ENCODE measurements around the gene STK31.
"Not testable (repeated sequence)": the region's sequence is repeated elsewhere in the genome, so short reads cannot be mapped to it uniquely, and the experiment has no call there.

Gene STK31

DNA sequence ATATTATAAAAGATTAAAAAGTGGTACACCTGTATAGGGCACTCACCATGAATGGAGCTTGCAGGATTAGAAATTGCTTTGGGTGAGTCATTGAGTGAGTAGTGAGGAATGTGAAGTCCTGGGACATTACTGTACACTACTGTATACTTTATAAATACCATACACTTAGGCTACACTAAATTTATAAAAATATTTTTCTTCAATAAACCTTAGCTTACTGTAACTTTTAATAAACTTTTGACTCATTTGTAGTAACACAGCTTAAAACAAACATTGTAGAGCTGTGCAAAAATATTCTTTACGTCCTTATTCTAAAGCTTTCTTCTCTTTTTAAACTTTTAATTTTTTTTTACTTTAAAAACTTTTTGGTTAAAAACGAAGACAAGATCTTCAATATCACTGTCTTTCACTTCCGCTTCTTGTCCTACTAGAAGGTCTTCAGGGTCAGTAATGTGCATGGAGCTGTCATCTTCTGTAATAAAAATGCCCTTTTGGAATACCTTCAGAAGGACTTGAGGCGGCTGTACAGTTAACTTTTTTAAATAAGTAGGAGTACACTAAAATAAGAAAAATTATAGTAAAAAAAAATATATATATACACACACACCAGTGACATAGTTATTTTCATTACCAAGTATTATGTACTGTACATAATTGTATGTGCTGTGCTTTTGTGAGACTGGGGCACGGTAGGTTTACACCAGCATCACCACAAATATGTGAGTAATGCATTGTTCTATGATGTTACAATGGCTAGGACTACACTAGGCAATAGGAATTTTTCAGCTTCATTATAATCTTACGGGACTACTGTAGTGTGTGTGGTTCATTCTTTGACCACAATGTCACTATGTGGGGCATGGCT lies 3.5 kb downstream of the STK31 start:
- DNase-seq = no peak

DNA sequence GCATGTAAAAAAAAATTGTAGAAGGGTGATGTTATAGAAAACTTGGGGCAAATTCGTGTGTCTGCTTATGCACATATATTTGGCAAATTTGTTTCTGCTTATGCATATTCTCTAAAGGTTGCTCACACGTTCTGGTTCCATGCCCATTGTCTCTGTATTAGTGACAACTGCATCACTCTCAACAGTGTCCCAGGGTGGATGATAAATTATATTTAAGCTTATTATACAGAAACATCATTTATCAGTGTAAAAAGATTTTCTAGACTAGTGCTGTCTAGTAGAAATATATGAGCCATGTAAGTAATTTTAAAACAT lies 4.1 kb downstream of the STK31 start:
- no peak for DNase-seq

GRCh38 chr7:23714579-23714978 lies 4.6 kb downstream of the STK31 start:
- DNase-seq = no peak

DNA sequence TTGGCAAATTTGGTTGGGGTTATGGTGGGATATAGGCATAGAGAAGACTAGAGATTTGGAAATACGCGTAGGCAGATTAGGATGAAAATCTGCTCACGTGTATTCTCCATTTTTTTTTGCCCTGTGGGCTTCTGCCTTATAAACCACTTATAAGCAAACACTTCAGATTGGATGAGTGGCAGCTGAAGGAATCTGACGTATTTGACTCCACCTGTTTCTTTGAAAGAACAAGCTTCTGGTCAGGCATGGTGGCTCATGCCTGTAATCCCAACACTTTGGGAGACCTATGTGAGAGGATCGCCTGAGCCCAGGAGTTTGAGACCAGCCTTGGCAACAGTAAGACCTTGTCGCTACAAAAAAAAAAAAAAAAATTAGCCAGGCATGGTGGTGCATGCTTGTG lies 5.1 kb downstream of the STK31 start:
- DNase-seq = no peak

DNA sequence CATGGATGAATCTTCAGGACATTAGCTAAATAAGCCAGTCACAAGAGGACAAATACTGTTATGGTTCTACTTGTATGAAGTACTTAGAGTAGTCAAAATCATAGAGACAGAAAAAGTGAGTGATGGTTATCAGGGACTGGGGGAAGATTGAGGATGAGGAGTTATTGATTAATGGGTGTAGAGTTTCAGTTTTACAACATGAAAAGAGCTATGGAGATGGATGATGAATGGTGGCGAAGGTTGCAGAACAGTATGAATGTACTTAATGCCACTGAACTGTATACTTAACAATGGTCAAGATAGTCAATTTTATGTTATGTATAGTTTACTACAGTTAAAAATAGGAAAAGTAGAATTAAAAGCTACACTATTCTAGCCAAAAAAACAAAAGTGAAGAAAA lies 7.8 kb downstream of the STK31 start:
- no peak for DNase-seq

GRCh38 chr7:23721456-23721855 lies 11.4 kb downstream of the STK31 start:
- no peak for DNase-seq

GRCh38 chr7:23722587-23723216 lies 12.7 kb downstream of the STK31 start:
- not testable (repeated sequence) for DNase-seq

- DNase-seq = not testable (repeated sequence)
These were observed 14.1 kb downstream of the STK31 start for GRCh38 chr7:23724113-23724512.

GRCh38 chr7:23742051-23742450 lies 32.0 kb downstream of the STK31 start:
- no peak for DNase-seq

DNA sequence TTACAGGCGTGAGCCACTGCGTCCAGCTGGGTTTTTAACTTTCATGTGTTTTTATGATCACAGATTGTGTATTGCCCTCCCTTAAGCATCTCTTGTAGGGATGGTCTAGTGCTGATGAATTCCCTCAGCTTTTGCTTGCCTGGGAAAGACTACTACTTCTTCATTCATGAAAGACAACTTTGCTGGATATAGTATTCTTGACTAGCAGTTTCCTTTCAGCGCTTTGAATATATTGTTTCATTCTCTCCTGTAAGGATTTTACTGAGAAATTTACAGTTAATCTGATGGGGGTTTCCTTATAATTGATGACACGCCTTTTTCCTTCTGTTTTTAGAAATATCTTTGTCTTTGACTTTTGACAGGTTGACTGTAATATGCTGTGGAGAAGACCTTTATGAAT lies 33.2 kb downstream of the STK31 start:
- no peak for DNase-seq

DNA sequence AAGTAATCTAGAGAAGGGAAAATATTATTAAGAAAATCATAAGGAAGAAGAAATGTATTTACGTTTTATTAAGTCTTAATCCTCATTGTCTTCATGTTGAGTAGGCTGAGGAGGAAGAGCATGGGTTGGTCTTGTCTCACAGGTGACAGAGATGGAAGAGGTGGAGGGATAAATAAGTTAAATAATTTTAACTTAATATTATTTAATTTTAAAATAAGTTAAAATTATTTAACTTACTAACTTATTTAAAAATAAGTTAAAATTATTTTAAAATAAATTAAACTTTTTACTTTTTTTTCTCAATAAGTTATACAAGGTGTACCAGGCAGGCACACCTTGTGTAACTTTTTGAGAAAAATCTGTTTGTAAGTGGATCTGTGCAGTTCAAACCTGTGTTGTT lies 36.6 kb downstream of the STK31 start:
- DNase-seq = no peak

DNA sequence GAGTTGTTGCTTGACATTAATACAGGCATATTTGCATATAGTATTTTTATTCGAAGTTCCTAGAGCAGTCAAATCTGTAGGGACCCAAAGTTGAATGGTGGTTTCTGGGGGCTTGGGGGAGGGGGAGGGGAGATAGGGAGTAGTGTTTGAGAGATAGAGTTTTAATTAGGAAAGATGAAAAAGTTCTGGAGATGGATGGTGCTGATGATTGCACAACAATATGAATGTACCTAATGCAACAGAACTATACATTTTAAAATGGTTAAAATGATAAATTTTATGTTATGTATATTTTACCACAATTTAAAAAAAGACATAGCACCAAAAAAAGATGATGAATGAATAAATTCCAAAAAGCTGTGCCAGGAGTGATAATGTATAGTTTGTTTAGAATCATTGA lies 41.8 kb downstream of the STK31 start:
- DNase-seq = no peak

GRCh38 chr7:23758839-23759238 lies 48.8 kb downstream of the STK31 start:
- not testable (repeated sequence) for DNase-seq

GRCh38 chr7:23759671-23760391 lies 49.8 kb downstream of the STK31 start:
- no peak for DNase-seq

DNA sequence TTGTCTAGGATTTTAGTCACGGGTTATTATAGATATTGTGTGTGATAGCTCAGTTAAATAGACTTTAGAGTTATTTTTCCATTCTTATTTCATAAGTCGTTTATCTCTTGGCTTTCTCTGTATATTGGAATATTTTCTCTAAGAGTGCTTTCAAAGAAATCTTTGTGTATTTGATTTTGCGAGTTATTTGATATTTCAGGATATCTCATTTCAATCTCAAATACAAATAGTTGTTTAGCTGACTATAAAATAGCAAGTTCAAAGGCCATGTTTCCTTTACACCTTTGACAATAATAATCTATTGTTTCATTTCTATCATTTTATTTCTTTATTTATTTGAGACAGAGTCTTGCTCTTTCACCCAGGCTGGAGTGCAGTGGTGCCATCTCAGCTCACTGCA lies 55.9 kb downstream of the STK31 start:
- DNase-seq = no peak

- no peak for DNase-seq
These were observed 57.5 kb downstream of the STK31 start for GRCh38 chr7:23767514-23767913.

DNA sequence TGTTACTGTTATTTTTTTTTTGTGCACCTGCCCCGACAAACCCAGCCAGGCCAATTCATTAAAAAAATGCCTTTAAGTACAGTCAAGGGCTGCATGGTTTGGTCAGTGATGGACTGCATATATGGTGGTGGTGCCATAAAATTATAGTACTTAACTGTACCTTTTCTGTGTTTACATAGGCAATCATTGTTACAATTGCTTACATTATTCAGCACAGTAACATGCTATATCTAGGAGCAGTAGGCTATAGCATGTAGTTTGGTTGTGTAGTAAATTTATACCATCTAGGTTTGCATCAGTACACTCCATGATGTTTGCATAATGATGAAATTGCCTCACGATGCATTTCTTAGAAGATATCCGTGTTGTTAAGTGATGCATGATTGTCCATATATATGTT lies 58.0 kb downstream of the STK31 start:
- no peak for DNase-seq

GRCh38 chr7:23779185-23779800 lies 69.3 kb downstream of the STK31 start:
- not testable (repeated sequence) for DNase-seq

DNA sequence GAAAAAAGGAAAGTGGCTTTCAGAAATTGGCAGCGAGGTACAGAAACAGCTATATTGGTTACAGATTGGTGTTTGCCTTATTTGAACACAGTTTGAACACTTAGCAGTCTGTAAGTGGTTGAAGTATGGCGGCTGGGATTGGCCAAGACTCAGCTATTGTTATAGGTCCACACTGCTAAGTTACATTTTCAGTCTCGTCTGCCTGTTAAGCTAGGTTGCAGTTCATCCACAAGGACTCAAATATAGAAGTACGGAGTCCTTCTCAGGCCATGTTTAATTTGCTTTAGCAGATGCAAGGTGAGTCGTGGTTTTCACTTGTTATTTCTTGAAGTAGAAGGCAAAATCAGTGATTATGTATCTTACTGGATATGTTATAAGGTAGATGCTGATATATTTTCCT lies 73.1 kb downstream of the STK31 start:
- no peak for DNase-seq

- no peak for DNase-seq
These were observed 77.3 kb downstream of the STK31 start for GRCh38 chr7:23787272-23787671.

DNA sequence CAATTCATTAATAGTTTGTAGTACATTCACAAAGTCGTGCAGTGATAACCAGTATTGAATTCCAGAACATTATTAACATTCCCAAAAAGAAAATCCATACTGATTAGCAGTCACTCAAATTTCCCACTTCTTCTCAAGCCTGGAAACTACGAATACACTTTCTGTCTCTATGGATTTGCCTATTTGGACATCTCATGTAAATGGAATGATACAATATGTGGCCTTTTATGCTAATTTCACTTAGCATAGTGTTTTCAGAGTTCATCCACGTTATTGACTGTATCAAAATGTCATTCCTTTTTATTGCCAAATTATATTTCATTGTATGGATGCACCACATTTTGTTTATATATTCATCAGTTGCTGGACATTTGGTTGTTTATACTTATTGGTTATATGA lies 78.8 kb downstream of the STK31 start:
- DNase-seq = no peak

GRCh38 chr7:23791721-23792120 lies 81.7 kb downstream of the STK31 start:
- DNase-seq = no peak

DNA sequence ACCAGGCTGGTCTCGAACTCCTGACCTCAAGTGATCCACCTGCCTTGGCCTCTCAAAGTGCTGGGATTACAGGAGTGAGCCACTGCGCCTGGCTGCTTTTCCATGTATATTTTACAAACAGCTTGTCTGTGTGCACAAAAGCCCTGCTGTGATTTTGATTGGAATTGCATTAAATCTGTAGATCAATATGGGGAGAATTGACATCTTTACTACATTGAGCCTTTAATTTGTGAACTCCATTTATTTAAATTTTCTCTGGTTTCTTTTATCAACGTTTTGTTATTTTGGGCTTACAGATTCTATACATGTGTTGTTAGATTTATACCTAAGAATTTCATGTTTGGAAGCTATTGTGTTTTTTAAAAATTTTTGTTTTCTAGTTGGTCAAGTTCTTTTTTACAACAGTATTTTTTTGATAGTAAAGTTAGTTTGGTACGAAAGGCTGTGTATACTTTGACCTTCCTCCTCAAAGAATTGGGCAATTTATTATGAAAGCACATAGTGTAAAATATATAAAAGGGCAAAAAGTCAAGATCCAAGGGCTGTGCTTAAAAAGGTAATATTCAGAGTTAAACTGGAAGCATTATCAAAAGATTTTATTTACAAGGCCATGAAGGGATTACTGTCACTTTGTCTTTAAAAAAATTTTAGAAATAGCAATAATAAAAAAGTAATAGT lies 92.8 kb downstream of the STK31 start:
- no peak for DNase-seq
